Heart left ventricle (tissue), 13 donors: ENCODE measurements around the gene DTX3.

Source experiments
- CTCF ChIP-seq, 12 donors: fragments of 200-600 bp; sonication (generic) in 4 of 12; IDR thresholded peaks; one replicate each; pipeline versions ENCODE4 v1.5.0 to v1.8.0; 2018 to 2022; ENCODE audit warnings: antibody characterized with exemption in 12 of 12, mild to moderate bottlenecking in 5 of 12
- POLR2A ChIP-seq, 2 donors: fragments of 450-650 bp; IDR thresholded peaks; one replicate each; pipeline ENCODE4 v1.6.1; 2017; ENCODE audit warnings: antibody characterized with exemption in 2 of 2, mild to moderate bottlenecking in 2 of 2, moderate library complexity in 2 of 2
- donor health status: ischemic (EF 13 %, LVEDD 7.1; RV severe dilation, severe dysfunction).
- donor health status: DM: no; HTN: yes; CAD: no.
- donor health status: DM: no; HTN: no; CAD: no.
- donor health status: ischemic (EF 25% LVEDD 6.9; RV normal size, moderate dysfunction).
- donor health status: ischemic (EF 25% LVEDD 5.7; RV mildly dilated, moderate dysfunction).
- donor health status: ischemic (EF 35%, LVEDD 5.7; RV mildly dilated, moderate dysfunction).
- donor health status: nonischemic (EF 11% LVEDD 7.7; RV severe dilation, severe dysfunction).
- donor health status: DM: yes; HTN: yes; CAD: no.
- donor health status: PGD.
- donor health status: ischemic (EF 29% LVEDD 5.4; RV normal size, mild dysfunction).
- donor health status: nonischemic (EF 23%, LVEDD 6.1; RV moderate dilation, normal function).

GRCh38 chr12:57577981-57578758, 26.5 kb upstream of the DTX3 start:
- TF ChIP-seq CTCF (IDR thresholded peaks at IDR 0.05) (no peak), POLR2A (IDR thresholded peaks at IDR 0.05) (no peak)
